GM12878 (cell line): ENCODE results near the gene CDCA7L. TPM values are rescaled to one million over a fixed set of nuclear protein-coding genes. Genes with fewer than 3 reads are reported as not detected.

Source experiments
- ATAC-seq: fragments of 200-7000 bp; cut with Tn5 transposase; 3 replicates; pipeline ENCODE4 v1.9.1; 2020; ENCODE audit warnings: mild to moderate bottlenecking, moderate library complexity
- BruUV-seq: library from RNA; stranded (reverse); fragments of 400-500 nt; replicated peaks from 2 replicates; lab custom pipeline; 2021; lab: Mats Ljungman, UMichigan
- CTCF ChIA-PET: fragments of 300-600 bp; sonication (Branson Sonifier 250); formaldehyde crosslinking; extraction: SDS; loops from one replicate; lab custom pipeline; 2021; ENCODE audit warnings: inconsistent platforms; lab: Yijun Ruan, JAX
- POLR2A ChIA-PET: fragments of 350-600 bp; formaldehyde crosslinking; extraction: SDS; loops from one replicate; lab custom pipeline; 2021; ENCODE audit warnings: inconsistent platforms; lab: Charles Lee
- RAD21 ChIA-PET: fragments of 300-600 bp; sonication (Branson Sonifier 250); formaldehyde crosslinking; loops from one replicate; lab custom pipeline; 2023; ENCODE audit warnings: antibody characterized with exemption; ENCODE audit not compliant: unreplicated experiment; lab: Charles Lee
- SMC1A ChIA-PET: fragments of 300-600 bp; sonication (Branson Sonifier 250); formaldehyde crosslinking; loops from one replicate; lab custom pipeline; 2023; ENCODE audit not compliant: unreplicated experiment, uncharacterized antibody; lab: Charles Lee
- DNase-seq: peaks from one replicate; pipeline ENCODE4 v3.0.0-alpha.2; 2011; ENCODE audit warnings: low read depth, low spot score
- FAIRE-seq: peaks from 3 replicates; lab custom pipeline; 2011; peaks lifted over from hg19 to GRCh38; lab: Jason Lieb, UNC
- H2AFZ ChIP-seq: 2 replicates; pipeline ENCODE4 v1.6.0; 2011; ENCODE audit warnings: low read depth, low read length, control low read depth; ENCODE audit not compliant: control insufficient read depth
- H3K27ac ChIP-seq: 2 replicates; pipeline ENCODE4 v1.5.1; 2011; ENCODE audit warnings: control low read depth; ENCODE audit not compliant: control insufficient read depth, insufficient read depth
- H3K27me3 ChIP-seq, 2 experiments: replicated peaks in 1 of 2; 2 replicates each; pipeline versions ENCODE4 v1.6.0 to v1.6.1; 2011; ENCODE audit warnings: low read length in 1 of 2; ENCODE audit not compliant: control insufficient read depth in 2 of 2, insufficient read depth in 2 of 2
- H3K36me3 ChIP-seq, 2 experiments: 2 replicates each; pipeline ENCODE4 v1.5.1; 2011; ENCODE audit warnings: low read length in 1 of 2; ENCODE audit not compliant: control insufficient read depth in 2 of 2, insufficient read depth in 2 of 2
- H3K4me1 ChIP-seq: 2 replicates; pipeline ENCODE4 v1.6.1; 2011; ENCODE audit warnings: mild to moderate bottlenecking, low read length, moderate library complexity, mixed read lengths; ENCODE audit not compliant: control insufficient read depth, insufficient read depth
- H3K4me2 ChIP-seq: 2 replicates; pipeline ENCODE4 v1.6.0; 2011; ENCODE audit warnings: control low read depth; ENCODE audit not compliant: control insufficient read depth, insufficient read depth
- H3K4me3 ChIP-seq: fragments of 200-600 bp; sonication (generic); 2 replicates; pipeline ENCODE4 v1.5.1; 2016
- H3K79me2 ChIP-seq: 2 replicates; pipeline ENCODE4 v1.6.0; 2011; ENCODE audit warnings: low read length; ENCODE audit not compliant: control insufficient read depth, insufficient read depth
- H3K9ac ChIP-seq: 2 replicates; pipeline ENCODE4 v1.8.0; 2011; ENCODE audit warnings: low read length, control low read depth, mixed read lengths; ENCODE audit not compliant: control insufficient read depth, insufficient read depth
- H3K9me3 ChIP-seq: replicated peaks from 3 replicates; pipeline ENCODE4 v1.5.1; 2011; ENCODE audit warnings: mild to moderate bottlenecking, low read length; ENCODE audit not compliant: control insufficient read depth, insufficient read depth
- H4K20me1 ChIP-seq: 2 replicates; pipeline ENCODE4 v1.6.0; 2011; ENCODE audit not compliant: control insufficient read depth, insufficient read depth
- ATF7 ChIP-seq: fragments of 450-650 bp; IDR thresholded peaks from 2 replicates; pipeline ENCODE4 v1.6.1; 2016; ENCODE audit warnings: low read depth, mild to moderate bottlenecking
- CEBPB ChIP-seq, 2 experiments: fragments of 150-350 bp in 1 of 2; IDR thresholded peaks; 2 replicates each; pipeline ENCODE4 v1.6.1; 2012 to 2014; ENCODE audit warnings: low read depth in 2 of 2, low read length in 2 of 2, borderline replicate concordance in 1 of 2, inconsistent platforms in 1 of 2
- ETV6 ChIP-seq, 2 experiments: fragments of 450-650 bp in 1 of 2; IDR thresholded peaks in 1 of 2; conservative IDR thresholded peaks in 1 of 2; 2 replicates each; pipeline ENCODE4 v1.6.1; 2014; ENCODE audit warnings: antibody characterized with exemption in 1 of 2, borderline replicate concordance in 1 of 2, low read depth in 1 of 2, mild to moderate bottlenecking in 1 of 2, moderate library complexity in 1 of 2
- HDAC6 ChIP-seq: fragments of 200-600 bp; sonication (generic); IDR thresholded peaks from one replicate; pipeline ENCODE4 v1.8.0; 2017; ENCODE audit warnings: antibody characterized with exemption; ENCODE audit not compliant: unreplicated experiment
- JUNB ChIP-seq: IDR thresholded peaks from 2 replicates; pipeline ENCODE4 v1.6.1; 2016; ENCODE audit warnings: antibody characterized with exemption, mild to moderate bottlenecking
- MEF2A ChIP-seq: IDR thresholded peaks from 2 replicates; pipeline ENCODE4 v1.6.1; 2011; ENCODE audit warnings: low read depth, mild to moderate bottlenecking, low read length, moderate library complexity; ENCODE audit not compliant: insufficient read depth
- SIX5 ChIP-seq: IDR thresholded peaks from 2 replicates; pipeline ENCODE4 v1.6.1; 2011; ENCODE audit warnings: mild to moderate bottlenecking, low read depth, low read length, moderate library complexity; ENCODE audit not compliant: severe bottlenecking
- STAT1 ChIP-seq: fragments of 450-650 bp; conservative IDR thresholded peaks from 2 replicates; pipeline ENCODE4 v1.6.1; 2014; ENCODE audit warnings: antibody characterized with exemption, mild to moderate bottlenecking
- YY1 ChIP-seq: IDR thresholded peaks from 2 replicates; pipeline ENCODE4 v1.6.1; 2011; ENCODE audit warnings: low read depth, mild to moderate bottlenecking, low read length
- ZNF207 ChIP-seq: fragments of 450-650 bp; IDR thresholded peaks from 2 replicates; pipeline ENCODE4 v1.6.1; 2014; ENCODE audit warnings: antibody characterized with exemption, mild to moderate bottlenecking, borderline replicate concordance
- WGBS: methylation state at CpG from one replicate; pipeline ENCODE4 v1.1.6; 2016; ENCODE audit warnings: low lambda C conversion rate; ENCODE audit not compliant: insufficient replicate concordance, insufficient coverage; ENCODE audit errors: missing lambda C conversion rate; 5-methylcytosine and 5-hydroxymethylcytosine counted together
- in situ Hi-C: fragments of 300-500 bp; cut with MboI; formaldehyde crosslinking; loops from 9 replicates; pipeline ENCODE4 v1.14.3; 2018; ENCODE audit warnings: mixed read lengths
- intact Hi-C: fragments of 100-400 bp; cut with micrococcal nuclease; formaldehyde crosslinking; loops from one replicate; pipeline ENCODE4 v1.14.2; 2022; ENCODE audit not compliant: unreplicated experiment
- polyA plus RNA-seq, 11 experiments: library from polyadenylated mRNA; depleted of rRNA in 4 of 11; unstranded in 6 of 11; stranded (reverse) in 5 of 11; fragments of >200 nt; fragmentation: Nextera tagmentation in 4 of 11; fragmentation: Illumina TruSeq in 1 of 11; extraction: Ambion mirVana in 4 of 11; extraction: Trizol in 1 of 11; gene quantifications; 1 replicate in 1 of 11; 2 replicates in 10 of 11; pipeline versions ENCODE4 v1.2.1 to v1.2.3, GENCODE V29; 2011 to 2016; ENCODE audit warnings: inconsistent platforms in 2 of 11, missing spikeins in 2 of 11, low read depth in 1 of 11
- total RNA-seq, 4 experiments: library from RNA; depleted of rRNA in 3 of 4; stranded (reverse); fragments of >200 nt in 3 of 4; fragmentation: Illumina TruSeq in 1 of 4; extraction: Trizol in 1 of 4; gene quantifications; 2 replicates each; pipeline versions ENCODE4 v1.2.1 to v1.2.3, GENCODE V29; 2013 to 2021
- TF ChIP-seq, protein P1 (sequence below): IDR thresholded peaks from 2 replicates; pipeline ENCODE4 v1.6.1; 2011; ENCODE audit warnings: borderline replicate concordance, low read depth, mild to moderate bottlenecking, moderate library complexity, low read length; ENCODE audit not compliant: insufficient read depth, poor library complexity, severe bottlenecking
- TF ChIP-seq, protein P2 (sequence below): fragments of 450-650 bp; IDR thresholded peaks from 2 replicates; pipeline ENCODE4 v1.6.1; 2017; ENCODE audit warnings: mild to moderate bottlenecking
- TF ChIP-seq, protein P3 (sequence below): fragments of 450-650 bp; IDR thresholded peaks from 2 replicates; pipeline ENCODE4 v1.6.1; 2017; ENCODE audit warnings: antibody characterized with exemption, mild to moderate bottlenecking, moderate library complexity
- TF ChIP-seq, protein P4 (sequence below): IDR thresholded peaks from 2 replicates; pipeline ENCODE4 v1.6.1; 2011; ENCODE audit warnings: low read depth, low read length, improper control_type of control experiment, borderline replicate concordance

The CDCA7L gene
- total and polyA plus RNA-seq, 10 of the 15 experiments (the other 5 are each of a cell fraction or from before 2014, with no cell fraction given): 30.3 to 92.2 (median 68.5) TPM

DNA sequence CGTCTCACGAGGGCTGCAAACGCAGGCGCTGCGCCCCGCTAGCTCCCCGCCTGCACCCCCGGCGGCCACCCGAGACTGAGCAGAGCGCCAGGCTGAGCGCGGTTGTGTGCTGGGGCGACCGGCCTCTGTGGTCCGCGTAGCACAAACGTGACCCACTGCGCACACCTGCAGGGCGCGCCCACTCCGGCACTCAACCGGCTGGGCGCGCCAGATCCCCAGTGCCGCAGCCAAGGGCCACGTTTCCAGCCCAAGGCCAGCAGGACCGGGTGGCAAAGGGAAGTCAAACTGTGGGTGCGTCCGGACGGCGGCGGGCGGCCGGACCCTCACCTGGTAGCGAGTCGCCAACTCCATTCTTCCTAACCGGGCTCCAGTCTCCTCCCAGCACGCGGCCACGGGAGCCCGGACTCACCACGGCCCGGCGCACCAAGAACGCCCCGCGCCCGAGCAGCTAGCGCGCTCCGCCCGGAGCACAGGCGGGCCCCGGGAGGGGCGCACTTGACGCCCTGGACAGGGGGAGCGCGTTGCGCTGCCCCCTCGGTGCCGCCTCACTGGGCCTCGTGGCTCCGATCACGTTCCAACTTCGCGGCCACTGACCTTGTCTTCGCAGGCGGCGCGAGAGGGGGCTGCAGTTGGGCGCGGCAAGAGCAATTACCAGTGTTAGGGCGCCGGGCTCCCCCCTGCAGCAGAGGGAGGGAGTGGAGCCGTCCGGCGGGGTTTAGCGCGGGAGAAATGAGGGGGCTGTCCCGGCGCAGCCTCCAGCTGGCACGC, at the start of gene CDCA7L (continued):
- TF ChIP-seq ATF7 (peak; percentile 100), ZNF207 (peak; percentile 97)
- TF ChIP-seq, protein P1, sequence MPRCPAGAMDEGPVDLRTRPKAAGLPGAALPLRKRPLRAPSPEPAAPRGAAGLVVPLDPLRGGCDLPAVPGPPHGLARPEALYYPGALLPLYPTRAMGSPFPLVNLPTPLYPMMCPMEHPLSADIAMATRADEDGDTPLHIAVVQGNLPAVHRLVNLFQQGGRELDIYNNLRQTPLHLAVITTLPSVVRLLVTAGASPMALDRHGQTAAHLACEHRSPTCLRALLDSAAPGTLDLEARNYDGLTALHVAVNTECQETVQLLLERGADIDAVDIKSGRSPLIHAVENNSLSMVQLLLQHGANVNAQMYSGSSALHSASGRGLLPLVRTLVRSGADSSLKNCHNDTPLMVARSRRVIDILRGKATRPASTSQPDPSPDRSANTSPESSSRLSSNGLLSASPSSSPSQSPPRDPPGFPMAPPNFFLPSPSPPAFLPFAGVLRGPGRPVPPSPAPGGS: peak; percentile 76

DNA sequence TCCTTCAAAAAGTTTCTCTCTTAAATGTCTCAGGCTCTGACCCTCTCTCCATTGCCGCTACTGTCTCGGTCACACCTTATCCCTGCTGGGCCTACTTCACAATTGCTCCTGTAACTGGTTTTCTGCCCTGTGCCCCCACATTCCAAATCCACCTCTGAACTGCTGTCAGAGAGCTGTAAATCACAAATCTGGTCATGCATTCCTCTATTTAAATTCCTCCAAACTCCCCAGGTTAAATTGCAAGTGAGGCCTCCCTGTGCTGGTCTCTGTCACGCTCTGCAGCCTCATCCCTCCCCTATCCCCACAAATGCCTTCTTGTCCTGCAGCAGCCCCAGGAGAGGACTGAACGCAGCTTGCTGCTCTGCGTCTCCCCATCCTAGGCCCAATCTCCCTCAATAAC, 40.4 kb upstream of the CDCA7L start:
- Histone ChIP-seq H3K9ac (no peak overlapping the region), H3K4me2 (no peak overlapping the region), H3K36me3 (no peaks in the 10 kb centered on the region), H3K9me3 (no peaks in the 10 kb centered on the region), H3K27ac (no peak overlapping the region), H4K20me1 (no peaks in the 10 kb centered on the region), H3K79me2 (no peaks in the 10 kb centered on the region), H3K4me1 (no peaks in the 10 kb centered on the region), H3K27me3 (no peaks in the 10 kb centered on the region; a peak in 1 of 4 replicates), H3K4me3 (no peak overlapping the region), H2AFZ (no peak overlapping the region)
- RAD21 ChIA-PET: interaction anchor here (0.6 to 1.5 kb wide), 2 partner anchors 18 to 546 kb away, joined by 3 read pairs; no protein-coding TSS in a partner anchor
- ATAC-seq (no peak), FAIRE-seq (no peak), DNase-seq (no peak)
- intact Hi-C loops (no loop called here), in situ Hi-C loops (no loop called here)
- SMC1A ChIA-PET: interaction anchor here (0.6 to 1.3 kb wide), 2 partner anchors 11 to 41 kb away, joined by 3 to 5 read pairs; no protein-coding TSS in a partner anchor
- CTCF ChIA-PET: no interaction called here
- no TSS peak for BruUV-seq
- POLR2A ChIA-PET: no interaction called here
- WGBS: 48% methylated on average over 5 of the region's 5 CpGs
- no peak for TF ChIP-seq CEBPB (IDR thresholded peaks at IDR 0.05; ENCODE audit: borderline replicate concordance in 1 of 2, low read depth in 2 of 2, low read length in 2 of 2)
- TF ChIP-seq JUNB: no peak
- TF ChIP-seq, protein P2, sequence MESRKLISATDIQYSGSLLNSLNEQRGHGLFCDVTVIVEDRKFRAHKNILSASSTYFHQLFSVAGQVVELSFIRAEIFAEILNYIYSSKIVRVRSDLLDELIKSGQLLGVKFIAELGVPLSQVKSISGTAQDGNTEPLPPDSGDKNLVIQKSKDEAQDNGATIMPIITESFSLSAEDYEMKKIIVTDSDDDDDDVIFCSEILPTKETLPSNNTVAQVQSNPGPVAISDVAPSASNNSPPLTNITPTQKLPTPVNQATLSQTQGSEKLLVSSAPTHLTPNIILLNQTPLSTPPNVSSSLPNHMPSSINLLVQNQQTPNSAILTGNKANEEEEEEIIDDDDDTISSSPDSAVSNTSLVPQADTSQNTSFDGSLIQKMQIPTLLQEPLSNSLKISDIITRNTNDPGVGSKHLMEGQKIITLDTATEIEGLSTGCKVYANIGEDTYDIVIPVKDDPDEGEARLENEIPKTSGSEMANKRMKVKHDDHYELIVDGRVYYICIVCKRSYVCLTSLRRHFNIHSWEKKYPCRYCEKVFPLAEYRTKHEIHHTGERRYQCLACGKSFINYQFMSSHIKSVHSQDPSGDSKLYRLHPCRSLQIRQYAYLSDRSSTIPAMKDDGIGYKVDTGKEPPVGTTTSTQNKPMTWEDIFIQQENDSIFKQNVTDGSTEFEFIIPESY: no peak
- TF ChIP-seq, protein P3, sequence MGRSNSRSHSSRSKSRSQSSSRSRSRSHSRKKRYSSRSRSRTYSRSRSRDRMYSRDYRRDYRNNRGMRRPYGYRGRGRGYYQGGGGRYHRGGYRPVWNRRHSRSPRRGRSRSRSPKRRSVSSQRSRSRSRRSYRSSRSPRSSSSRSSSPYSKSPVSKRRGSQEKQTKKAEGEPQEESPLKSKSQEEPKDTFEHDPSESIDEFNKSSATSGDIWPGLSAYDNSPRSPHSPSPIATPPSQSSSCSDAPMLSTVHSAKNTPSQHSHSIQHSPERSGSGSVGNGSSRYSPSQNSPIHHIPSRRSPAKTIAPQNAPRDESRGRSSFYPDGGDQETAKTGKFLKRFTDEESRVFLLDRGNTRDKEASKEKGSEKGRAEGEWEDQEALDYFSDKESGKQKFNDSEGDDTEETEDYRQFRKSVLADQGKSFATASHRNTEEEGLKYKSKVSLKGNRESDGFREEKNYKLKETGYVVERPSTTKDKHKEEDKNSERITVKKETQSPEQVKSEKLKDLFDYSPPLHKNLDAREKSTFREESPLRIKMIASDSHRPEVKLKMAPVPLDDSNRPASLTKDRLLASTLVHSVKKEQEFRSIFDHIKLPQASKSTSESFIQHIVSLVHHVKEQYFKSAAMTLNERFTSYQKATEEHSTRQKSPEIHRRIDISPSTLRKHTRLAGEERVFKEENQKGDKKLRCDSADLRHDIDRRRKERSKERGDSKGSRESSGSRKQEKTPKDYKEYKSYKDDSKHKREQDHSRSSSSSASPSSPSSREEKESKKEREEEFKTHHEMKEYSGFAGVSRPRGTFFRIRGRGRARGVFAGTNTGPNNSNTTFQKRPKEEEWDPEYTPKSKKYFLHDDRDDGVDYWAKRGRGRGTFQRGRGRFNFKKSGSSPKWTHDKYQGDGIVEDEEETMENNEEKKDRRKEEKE: no peak
- TF ChIP-seq STAT1: no peak
- TF ChIP-seq MEF2A: no peak
- TF ChIP-seq SIX5: no peak
- TF ChIP-seq YY1: no peak
- TF ChIP-seq HDAC6: no peak
- no peak for TF ChIP-seq ETV6 (conservative IDR thresholded peaks at IDR 0.05 in 1 of 2, IDR thresholded peaks at IDR 0.05 in 1 of 2; ENCODE audit: borderline replicate concordance in 1 of 2, low read depth in 1 of 2)
- TF ChIP-seq, protein P4, sequence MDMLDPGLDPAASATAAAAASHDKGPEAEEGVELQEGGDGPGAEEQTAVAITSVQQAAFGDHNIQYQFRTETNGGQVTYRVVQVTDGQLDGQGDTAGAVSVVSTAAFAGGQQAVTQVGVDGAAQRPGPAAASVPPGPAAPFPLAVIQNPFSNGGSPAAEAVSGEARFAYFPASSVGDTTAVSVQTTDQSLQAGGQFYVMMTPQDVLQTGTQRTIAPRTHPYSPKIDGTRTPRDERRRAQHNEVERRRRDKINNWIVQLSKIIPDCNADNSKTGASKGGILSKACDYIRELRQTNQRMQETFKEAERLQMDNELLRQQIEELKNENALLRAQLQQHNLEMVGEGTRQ: no peak
